Activated CD4-positive, CD25-positive, alpha-beta regulatory T cell treated with anti-CD3 and anti-CD28 coated beads, Interleukin-2, amount 50 U/mL, for 16 hours (primary cell): ENCODE measurements around the gene DPP6.

ENCODE experiments used
- DNase-seq: peaks from one replicate; pipeline ENCODE4 v3.0.0-alpha.2; 2020; ENCODE audit warnings: low read depth, low spot score

The DPP6 gene

GRCh38 chr7:154450451-154450850 is 398.3 kb downstream of the DPP6 start:
- DNase-seq = no peak

GRCh38 chr7:154451480-154452457 is 399.6 kb downstream of the DPP6 start:
- no peak for DNase-seq

- no peak for DNase-seq
These were observed 411.6 kb downstream of the DPP6 start for GRCh38 chr7:154463794-154464193.

- DNase-seq = no peak
These were observed 417.5 kb downstream of the DPP6 start for GRCh38 chr7:154469652-154470051.

GRCh38 chr7:154472343-154472742 is 420.1 kb downstream of the DPP6 start:
- DNase-seq = no peak

GRCh38 chr7:154473360-154473759 is 421.2 kb downstream of the DPP6 start:
- no peak for DNase-seq

GRCh38 chr7:154474903-154475520 is 422.8 kb downstream of the DPP6 start:
- DNase-seq = no peak

- no peak for DNase-seq
These were observed 423.7 kb downstream of the DPP6 start for GRCh38 chr7:154475864-154476263.

- no peak for DNase-seq
These were observed 428.6 kb downstream of the DPP6 start for GRCh38 chr7:154480817-154481216.

GRCh38 chr7:154482863-154483262 is 430.7 kb downstream of the DPP6 start:
- DNase-seq = no peak

GRCh38 chr7:154484406-154484805 is 432.2 kb downstream of the DPP6 start:
- no peak for DNase-seq

- DNase-seq = no peak
These were observed 432.7 kb downstream of the DPP6 start for GRCh38 chr7:154484943-154485342.

- no peak for DNase-seq
These were observed 437.7 kb downstream of the DPP6 start for GRCh38 chr7:154489897-154490296.

GRCh38 chr7:154493594-154493993 is 441.4 kb downstream of the DPP6 start:
- DNase-seq = no peak

GRCh38 chr7:154497751-154498150 is 445.6 kb downstream of the DPP6 start:
- no peak for DNase-seq

- DNase-seq = no peak
These were observed 451.9 kb downstream of the DPP6 start for GRCh38 chr7:154503962-154504550.

- DNase-seq = no peak
These were observed 452.7 kb downstream of the DPP6 start for GRCh38 chr7:154504918-154505317.

GRCh38 chr7:154505362-154505761 is 453.2 kb downstream of the DPP6 start:
- no peak for DNase-seq

GRCh38 chr7:154509192-154509591 is 457.0 kb downstream of the DPP6 start:
- DNase-seq = no peak

- no peak for DNase-seq
These were observed 460.1 kb downstream of the DPP6 start for GRCh38 chr7:154512121-154512833.

- no peak for DNase-seq
These were observed 465.6 kb downstream of the DPP6 start for GRCh38 chr7:154517768-154518167.

GRCh38 chr7:154519229-154519628 is 467.0 kb downstream of the DPP6 start:
- no peak for DNase-seq
